ENCODE measurements around the gene ACOXL.
"Not testable (repeated sequence)": the region's sequence is repeated elsewhere in the genome, so short reads cannot be mapped to it uniquely, and the experiment has no call there.

The ACOXL gene

DNA sequence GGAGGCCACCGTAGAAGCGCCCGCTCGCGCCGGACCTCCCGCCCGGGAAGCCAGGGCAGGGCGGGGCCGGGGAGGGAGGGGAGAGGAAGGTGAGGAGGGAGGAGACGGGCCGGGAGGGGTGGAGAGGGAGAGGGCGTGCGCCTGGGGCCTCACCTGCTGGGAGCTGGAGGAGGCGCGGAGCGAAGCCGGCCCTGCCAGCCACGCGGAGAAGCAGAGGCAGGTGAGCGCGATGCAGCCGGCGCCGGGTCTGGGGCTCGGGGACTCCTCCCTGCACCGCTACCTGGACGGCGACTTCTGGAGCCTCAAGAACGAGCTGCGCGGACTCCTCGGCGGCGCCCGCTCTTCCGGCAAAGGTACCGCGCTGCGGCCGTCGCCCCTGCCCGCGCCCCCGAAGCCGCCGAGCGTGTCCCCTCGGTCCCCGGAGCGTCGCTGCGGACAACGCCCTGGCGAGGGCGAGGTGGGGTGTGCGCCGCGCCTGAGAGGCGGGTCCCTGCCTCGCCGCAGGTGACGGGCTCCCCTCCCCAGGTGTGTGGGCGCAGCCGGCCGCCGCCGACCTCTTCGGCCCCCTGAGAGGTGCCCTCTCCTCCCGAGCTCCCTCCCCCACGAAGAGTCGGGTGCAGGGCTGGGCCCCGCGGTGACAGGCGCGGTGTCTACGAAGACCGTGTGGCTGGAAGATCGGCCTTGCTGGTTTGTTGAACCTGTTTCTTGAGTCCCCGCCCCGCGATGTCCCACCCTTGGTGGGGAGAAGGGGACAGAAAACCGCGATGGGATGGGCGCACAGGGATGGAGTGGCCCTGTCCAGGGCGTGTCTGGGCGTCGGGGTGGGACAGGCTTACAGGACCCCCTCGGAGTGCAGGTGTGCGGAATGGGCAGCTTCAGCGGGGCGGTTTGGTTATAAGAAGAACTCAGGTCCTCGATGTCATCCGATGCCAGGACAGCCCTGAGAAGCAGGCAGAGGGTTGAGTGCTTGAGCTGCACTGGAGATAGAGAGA, at the start of gene ACOXL:
Gene ACOXL, plus strand, starts transcription at position 152 of the 992 bp plus-strand sequence. CDS start 35,817 bp downstream, outside the sequence.
- DNase-seq: peak; percentile 36

DNA sequence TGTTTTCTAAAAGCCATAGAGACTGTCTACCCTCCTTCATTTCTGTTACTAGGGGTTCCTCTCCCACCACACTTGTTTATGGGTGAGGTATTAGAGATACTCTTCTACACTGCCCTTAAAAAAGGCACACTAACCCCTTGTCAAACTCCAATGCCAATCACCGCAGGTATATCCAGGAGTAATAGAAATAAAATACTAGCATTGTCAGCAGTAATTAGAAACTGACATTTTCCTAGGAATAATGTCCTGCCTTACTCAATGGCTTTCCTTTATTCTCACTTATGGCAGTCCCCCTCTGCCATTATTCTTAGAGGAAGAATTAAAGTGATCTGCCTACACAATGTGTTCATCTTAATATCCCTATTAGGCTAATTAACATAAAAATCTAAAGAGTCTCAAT, 49.5 kb upstream of the ACOXL start:
- no peak for DNase-seq

DNA sequence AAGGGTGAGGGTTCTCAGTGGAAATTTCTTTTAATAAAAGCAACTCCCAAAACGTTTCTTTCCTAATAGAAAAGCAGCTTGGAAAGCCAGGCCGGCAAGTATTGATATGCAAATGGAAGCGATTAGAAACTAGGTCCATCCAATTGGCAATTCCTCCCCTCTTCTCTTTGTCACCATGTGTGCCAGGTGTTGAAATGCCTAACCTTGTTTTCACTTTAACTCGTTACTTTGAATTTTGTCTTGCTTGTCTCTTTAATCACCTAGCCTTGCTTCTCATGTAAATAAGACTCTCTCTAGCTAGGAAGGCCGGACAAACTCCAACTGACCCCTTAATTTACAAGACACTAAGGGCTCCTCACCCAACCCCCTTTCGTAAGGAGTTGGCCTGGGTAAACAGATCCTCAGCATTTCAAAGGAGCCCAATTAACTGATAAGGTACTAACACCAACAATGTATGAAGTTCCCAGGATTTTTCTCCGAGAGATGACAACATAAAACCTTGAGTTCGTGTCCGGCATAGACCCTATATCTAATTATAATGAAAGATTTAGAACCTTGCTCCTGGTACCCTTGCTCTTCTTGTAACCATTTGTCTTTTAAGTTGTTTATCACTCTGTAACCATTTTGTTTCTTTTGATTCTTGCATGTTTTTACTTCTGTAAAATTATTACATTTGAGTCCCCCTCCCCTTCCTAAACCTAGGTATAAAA, 44.4 kb upstream of the ACOXL start:
- DNase-seq: not testable (repeated sequence)

DNA sequence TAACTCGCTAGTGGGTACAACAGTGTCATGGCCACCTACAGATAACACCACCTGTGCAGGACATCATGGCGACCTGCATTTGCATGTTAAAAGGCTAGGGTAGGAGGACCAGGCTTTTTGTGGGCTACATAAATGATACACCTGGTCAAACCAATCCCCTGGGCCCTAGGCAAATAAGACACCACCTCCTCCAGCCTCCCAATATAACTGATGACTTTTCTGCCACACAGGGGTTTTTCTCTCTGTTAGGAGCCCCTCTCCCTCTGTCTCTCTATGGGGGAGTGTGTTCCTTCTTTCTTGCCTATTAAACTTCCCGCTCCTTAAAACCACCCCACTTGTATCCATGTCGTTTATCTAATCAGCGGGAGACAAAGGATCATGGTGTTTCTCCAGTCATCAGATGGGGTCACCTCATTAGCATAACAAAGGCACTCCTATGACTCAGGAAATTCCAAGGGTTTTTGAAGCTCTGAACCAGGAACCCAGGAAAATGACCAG, 43.7 kb upstream of the ACOXL start:
- DNase-seq: no peak

DNA sequence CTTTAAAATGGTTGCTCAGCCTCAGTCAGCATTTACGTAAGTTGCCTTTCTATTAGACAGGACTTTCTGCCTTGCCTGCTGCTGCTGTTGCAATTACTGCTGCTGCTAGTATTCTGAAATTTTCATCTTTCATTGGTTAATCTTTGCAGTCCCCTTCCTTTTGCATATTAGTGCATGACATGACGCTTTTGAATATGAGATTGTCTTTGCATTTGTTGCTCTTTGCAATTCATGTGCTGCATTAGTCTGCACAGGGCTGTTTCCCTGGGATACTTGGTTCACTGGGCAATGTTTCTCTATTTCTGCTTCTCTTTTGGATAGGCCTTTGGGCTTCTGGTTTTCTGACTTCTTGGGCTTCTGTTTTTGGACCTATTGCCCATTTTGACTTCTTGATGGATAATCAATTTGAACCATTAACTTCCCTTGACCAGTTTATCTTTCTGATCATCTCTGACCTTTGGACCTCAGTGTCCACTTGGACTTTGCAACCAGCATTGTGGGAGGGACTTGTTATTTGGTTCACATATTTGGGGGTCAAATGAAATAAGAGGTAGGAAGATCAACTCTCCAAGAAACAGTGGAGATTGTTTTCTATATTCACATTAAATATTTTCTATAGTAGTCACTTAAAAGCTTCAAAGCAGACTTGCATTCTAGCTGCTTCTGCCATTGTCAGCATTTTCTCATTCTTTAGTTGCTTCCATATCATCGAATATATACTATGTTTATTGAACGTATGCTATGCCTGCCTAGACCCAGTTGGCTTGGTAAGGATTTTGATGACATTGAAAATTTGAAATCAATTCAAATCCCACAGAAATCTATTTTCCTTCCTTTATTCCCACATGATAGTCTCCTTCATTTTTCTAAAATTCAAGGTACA, 42.0 kb upstream of the ACOXL start:
- DNase-seq: no peak

DNA sequence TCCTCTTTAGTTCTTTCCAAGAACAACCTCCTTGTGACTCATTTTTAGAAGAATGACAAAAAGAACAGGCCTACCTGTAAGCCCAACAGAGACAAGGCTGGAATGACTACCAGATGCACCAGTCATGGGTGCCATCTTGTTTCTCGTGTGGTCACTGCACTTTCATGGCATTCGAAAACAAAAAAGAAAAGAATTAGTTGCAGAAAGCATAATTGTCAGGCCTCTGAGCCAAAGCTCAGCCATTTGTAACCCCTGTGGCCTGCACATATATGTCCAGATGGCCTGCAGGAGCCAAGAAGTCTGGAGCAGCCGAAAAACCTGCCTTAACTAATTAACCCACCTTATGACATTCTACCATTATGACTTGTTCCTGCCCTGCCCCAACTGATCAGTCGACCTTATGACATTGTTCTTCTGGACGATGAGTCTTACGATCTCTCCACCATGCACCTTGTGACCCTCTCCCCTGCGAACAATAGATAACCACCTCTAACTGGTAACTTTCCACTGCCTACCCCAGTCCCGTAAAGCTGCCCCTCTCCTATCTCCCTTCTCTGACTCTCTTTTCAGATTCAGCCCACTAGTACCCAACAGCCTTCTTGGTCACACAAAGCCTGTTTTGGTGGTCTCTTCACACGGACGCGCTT, 40.6 kb upstream of the ACOXL start:
- no peak for DNase-seq

DNA sequence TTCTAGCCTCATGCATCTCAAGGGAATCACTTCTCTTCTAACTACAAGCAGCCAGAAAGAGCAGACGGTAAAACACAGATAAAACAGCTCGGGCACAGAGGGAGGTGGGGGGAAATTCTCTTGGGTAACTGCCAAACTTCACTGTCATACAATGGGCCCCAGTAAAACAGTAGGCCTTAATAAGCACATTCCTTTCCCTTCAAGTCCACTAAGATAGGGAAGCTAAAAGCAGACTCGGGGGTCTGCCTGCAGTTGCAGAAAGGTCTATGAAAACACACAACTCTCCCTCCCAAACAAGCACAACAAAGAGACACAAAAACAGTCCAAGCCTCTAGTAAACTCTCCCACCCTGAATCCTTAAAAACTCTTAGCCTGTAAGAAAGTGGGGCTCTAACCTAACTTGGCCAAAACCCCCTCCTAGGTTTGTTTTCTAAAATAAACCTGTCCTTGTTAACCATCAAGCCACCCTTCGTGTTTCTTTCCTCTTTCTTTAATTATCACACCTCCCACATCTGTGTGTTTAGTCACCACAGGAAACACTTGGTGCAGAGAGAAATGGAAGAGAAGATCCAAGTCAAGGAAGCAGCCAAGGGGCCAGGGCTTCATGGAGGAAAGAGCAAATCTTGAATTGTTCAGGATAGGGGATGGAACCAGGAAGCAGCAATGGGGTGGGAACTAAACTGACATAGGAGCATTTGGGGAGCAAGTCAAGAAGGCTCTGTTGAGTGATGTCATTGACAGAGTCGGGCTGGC, 37.1 kb upstream of the ACOXL start:
- DNase-seq: not testable (repeated sequence)

DNA sequence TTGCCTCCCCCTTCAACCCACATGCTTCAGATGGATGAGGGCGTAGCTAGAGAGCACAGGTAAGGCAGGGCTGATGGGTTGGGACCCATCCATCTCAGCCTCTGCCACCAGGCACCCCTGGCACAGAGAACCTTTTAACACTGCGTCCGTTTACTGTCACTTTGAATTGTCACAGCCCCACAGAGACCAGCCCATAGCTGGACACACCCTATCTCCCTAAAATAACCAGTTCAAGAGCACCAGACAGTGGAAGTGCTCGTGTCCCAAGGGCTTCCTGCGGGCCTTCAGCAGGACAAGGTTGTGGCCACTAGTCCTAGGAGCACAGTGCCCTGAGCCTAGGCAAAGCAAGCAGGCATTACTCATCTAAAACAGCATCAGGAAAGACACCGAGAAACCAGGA, 34.1 kb upstream of the ACOXL start:
- DNase-seq: not testable (repeated sequence)

DNA sequence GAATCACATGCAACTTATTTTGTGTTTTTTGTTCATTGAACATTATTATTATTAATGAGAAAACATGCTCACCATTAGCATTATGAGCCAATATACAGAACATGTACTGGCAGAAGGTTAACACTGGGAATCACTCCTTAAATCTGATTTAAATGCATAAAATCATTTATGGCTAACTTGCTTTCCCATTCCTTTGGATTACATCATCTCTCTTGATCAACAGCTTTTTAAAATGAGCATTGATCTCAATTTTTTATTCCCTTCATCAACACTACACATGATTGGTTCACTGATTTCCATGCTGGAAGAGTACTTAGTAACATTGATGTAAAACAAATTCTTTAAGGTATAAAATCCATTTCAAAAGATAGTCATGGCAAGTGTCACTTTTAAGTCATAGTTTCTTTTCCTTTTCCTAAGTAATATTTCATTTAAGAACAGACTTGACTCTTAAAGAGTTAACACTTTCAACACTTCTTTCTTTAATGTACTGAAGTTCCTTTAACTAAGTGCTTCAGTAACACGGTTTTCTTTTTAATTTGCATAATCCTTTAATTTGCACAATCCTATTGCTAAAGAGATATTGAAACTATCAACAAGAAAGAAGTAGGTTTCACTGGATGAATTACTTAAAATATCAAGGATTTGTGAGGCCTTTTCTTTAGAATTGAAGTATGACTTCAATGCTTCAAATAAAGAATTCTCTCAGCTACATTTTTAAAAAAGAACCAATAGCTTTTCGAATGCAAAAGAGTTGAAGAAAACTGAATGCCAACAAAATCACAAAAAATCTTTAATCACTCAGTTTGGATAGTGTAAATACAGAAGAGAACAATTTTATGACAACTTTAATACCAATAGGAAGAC, 29.6 kb upstream of the ACOXL start:
- DNase-seq: no peak

DNA sequence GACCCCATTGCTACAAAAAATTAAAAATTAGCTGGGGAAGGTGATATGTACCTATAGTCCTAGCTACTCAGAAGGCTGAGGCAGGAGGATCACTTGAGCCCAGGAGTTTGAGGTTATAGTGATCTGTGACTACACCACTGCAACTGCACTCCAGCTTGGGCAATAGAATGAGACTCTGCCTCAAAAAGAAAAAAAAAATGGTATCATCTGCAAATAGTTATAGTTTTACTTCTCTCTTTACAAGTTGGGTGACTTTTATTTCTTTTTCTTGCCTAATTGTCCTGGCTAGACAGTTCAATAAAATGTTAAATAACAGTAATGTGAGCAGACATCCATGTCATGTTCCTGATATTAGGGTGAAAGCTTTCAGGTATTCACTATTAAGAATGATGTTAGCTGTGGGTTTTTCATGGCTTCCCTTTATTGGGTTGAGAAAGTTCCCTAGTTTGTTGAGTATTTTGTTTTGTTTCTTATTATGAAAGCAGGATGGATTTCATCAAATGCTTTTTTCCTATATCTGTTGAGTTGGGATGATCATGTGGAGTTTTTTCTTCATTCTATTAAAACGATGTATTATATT, 24.9 kb upstream of the ACOXL start:
- no peak for DNase-seq

DNA sequence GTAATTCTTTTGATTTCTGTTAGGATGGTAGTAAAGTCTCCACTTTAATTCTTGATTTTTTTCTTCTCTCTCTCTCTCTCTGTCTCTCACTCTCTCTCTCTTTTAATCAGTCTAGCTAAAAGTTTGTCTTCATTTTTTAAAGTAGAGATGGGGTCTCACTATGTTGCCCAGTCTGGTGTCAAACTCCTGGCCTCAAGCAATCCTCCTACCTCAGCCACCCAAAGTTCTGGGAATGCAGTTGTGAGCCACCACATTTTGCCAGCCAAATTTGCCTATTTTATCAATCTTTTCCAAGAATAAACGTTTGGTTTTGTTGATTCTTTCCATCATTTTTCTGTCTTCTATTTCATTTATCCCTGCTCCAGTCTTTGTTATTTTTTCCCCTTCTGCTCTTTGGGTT, 23.9 kb upstream of the ACOXL start:
- no peak for DNase-seq

DNA sequence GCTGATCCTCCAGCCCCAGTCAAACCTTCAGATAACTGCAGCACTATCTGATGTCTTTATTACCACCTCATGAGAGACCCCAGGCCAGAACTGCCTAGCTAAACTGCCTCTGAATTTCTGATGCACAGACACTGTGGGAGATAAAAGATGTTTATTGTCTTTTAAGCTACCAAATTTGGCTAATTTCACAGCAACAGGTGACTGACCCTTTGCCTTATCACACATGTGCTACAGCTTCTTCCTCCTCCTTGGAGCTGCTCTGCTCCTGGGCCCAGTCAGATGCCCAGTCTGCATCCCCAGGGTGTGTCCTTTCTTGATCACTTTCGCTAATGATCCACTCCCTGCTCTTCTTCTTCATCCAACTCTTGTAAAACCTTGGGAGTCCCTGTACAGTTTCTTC, 19.6 kb upstream of the ACOXL start:
- no peak for DNase-seq

DNA sequence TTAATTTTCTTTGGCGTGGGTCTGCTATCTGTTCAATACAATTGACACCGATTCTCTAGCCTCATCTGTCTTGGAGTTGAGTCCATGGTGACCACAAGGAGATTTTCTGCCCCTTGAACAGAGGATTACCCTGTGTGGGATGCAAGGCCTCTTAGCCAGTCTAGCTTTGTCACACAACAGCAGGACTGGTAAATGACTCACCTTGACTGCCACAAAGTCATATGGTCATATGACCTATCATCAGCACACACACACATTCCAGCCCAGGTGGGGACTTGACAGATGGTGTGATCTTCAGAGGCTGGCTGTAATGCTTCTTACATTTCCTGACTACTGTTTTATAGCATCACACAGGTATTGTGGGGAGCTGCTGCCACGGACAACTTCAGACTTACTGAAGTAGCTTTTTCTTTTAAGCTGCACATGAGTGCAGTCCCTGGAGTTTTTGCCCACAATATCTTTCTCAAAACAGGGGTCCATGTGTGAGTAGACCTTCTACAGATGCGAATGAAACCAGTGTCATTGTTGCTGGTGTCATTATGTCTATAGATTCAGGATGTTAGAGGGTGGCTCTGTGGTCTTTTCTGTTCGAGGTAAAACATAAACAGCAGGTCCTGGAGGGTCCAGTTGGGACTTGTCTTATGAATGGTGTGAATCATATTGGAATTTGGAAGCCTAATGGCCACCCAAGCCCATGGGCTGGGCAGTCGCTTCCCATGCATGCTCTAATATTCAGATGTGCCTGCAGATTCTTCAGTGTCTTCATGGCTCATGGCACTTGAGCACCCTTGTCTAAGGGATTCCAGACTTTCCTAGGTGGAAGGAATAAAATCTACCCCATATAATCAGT, 18.6 kb upstream of the ACOXL start:
- DNase-seq: no peak

DNA sequence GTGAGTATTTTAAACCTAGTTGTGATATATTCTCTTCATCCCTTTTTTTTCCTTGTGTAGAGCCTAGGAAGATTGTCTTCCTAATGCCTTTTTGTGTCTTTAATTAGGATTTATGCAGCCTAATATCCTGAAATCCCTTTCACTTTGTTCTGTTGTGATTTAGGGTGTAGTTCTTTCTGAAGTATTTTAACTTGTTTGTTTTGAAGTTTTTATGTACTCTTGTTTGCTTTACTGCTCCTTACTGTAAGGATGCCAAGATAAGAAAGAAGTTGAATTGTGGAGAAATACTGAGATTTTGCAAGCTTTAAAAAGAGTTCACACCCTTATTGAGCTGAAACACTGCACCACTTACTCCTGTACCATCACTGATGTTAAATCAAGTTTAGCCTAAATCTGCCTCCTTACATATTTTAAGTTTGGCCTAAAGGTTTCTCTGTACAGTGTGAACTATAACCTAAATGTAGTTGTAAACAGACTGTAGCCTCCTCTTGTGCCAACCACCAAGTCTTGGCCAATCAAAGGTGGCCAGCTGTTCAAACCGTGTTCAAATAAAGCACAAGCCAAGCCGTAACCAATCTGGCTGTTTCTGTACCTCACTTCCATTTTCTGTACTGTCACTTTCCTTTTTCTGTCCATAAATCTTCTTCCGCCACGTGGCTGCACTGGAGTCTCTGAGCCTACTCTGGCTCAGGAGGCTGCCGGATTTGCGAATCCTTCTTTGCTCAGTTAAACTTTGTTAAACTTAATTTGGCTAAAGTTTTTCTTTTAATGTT, 17.7 kb upstream of the ACOXL start:
- no peak for DNase-seq

DNA sequence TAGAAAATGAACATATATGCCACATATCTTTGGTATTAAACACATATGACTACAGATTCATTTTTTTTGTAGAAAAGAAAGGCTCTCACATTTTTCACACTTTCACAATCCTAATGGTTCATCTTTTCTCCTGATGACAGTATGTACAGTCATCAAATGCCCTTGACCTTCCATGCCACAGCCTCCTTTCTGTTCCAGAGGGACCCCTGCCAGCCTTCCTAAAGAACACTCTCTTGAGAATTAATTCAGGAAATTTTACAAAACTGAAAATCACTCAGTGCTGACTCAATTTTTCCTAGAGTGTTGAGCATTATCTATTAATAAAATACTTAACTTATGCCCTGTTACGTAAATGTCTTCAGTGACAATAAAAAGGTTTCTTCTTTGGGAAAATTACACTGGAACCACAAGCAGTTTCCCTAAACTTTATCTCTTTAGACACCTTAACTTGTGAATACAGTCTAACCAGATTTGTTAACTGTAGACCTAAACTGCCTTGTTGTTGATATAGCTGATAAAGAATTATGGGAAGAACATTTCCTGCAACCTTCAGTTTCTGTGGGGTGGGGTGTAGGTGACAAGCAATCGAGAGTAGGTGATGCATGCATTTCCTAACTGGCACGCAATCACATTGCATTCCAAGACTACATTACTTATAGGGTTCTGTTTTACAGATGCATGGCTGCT, 15.3 kb upstream of the ACOXL start:
- no peak for DNase-seq

DNA sequence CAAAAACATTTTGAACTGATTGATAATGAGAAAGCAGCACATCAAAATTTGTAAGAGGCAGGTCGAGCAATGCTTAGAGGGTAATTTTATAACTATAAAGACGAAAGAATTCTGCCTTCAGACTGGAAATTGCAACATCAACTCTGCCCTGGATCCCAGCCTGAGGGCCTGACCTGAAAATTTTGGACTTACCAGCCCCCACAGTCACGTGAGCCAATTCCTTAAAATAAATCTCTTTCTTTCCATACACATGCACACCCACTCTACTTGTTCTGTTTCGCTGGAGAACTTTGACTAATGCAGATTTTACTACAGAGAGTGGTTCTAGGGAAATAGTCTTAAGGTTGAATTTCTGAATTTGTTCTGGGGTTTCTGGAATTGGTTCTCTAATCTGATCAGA, 14.6 kb upstream of the ACOXL start:
- DNase-seq: no peak

DNA sequence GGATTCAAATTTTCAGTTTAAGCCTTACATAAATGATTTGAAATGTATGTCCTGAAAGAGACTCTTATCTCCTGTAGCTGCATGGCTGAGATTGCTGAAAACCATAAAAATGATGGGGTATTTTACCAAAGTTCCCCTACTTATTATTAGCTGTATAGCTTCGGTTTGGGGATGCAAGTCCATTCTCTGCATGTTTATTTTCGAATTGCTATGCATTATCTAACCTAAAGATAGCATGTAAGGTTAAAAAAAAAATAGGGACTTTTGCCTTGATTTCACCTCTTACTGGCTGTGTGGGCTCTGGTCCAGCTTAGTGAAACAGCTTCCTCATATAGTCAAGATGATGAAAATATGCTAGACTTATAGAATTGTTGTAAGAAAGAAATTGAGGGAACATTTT, 14.0 kb upstream of the ACOXL start:
- no peak for DNase-seq

DNA sequence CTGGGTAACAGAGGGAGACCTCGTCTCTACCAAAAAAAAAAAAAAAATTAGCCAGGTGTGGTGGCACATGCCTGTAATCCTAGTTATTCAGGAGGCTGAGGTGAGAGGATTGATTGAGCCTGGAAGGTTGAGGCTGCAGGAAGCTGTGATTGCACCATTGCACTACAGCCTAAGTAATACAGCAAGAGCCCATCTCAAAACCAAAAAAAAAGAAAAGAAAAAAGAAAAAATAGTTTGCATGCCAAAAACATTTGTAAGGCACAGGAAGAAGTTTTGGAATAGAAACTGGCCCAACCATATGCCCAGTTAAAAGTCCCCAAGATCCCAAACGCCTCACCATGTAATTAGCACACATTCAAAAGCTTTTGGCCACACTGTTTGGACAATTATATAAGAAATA, 13.4 kb upstream of the ACOXL start:
- DNase-seq: no peak
